GM08714 (cell line): Measurements from ENCODE around the gene NECAB3.
"Not testable (repeated sequence)": the region's sequence is repeated elsewhere in the genome, so short reads cannot be mapped to it uniquely, and the experiment has no call there.

ENCODE experiments used
- H3K4me3 ChIP-seq: fragments of 200-500 bp; sonication (Bioruptor generic); 2 replicates; pipeline ENCODE4 v1.5.1; 2014; ENCODE audit warnings: mild to moderate bottlenecking, low read length, inconsistent platforms
- ZNF274 ChIP-seq: IDR thresholded peaks from 2 replicates; pipeline ENCODE4 v1.6.1; 2012; ENCODE audit warnings: mild to moderate bottlenecking, low read depth, low read length

The NECAB3 gene

GRCh38 chr20:33647603-33648395 is 26.4 kb downstream of the NECAB3 start:
- no peak overlapping the region for H3K4me3 ChIP-seq
- TF ChIP-seq ZNF274 = no peak

GRCh38 chr20:33646959-33647602 is 27.1 kb downstream of the NECAB3 start:
- not testable (repeated sequence) for H3K4me3 ChIP-seq

GRCh38 chr20:33646191-33646590 is 28.0 kb downstream of the NECAB3 start:
- no peak for TF ChIP-seq ZNF274
- no peak overlapping the region for H3K4me3 ChIP-seq

DNA sequence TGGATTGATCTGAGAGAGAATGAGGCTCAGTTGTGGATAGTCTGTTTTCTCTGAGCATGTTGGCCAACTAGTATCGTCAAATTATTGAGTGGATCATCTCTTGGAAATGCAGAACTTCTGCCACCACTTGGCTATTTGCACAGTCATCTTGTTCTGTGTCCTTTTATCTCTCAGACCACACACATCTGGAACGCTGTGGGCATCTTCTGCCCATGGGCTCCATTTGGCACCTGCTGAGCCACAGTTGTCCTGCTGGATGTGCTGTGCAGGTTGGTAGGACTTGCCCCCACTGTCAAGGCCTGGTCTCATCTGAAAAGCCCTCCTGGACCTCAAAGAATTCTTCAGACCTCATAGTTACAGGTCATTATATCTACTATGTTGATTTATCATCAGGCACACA is 28.8 kb downstream of the NECAB3 start:
- H3K4me3 ChIP-seq = no peak overlapping the region

GRCh38 chr20:33645072-33645358 is 29.2 kb downstream of the NECAB3 start:
- no peak overlapping the region for H3K4me3 ChIP-seq
- no peak for TF ChIP-seq ZNF274

More for the DNA sequence above, 28.8 kb downstream of the NECAB3 start:
- TF ChIP-seq ZNF274 = no peak

- no peak for TF ChIP-seq ZNF274
These were observed 29.7 kb downstream of the NECAB3 start for GRCh38 chr20:33644313-33645071.

DNA sequence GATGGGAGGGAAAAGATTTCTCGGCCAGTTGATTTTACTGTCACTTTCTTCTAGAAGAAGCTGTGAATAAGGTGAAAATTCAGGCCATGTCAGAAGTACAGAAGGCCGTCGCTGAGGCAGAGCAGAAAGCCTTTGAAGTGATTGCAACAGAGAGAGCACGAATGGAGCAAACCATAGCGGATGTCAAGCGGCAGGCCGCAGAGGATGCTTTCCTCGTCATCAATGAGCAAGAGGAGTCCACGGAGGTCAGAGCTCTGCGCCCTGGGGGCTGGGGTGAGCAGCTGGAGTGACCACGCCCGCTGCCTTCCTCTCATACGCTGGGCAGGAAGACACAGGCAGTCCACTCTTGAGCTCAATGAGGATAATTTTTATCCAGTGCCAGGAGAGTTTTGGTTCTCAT is 33.9 kb downstream of the NECAB3 start:
- H3K4me3 ChIP-seq = no peak overlapping the region
- no peak for TF ChIP-seq ZNF274

More at GRCh38 chr20:33644313-33645071, 29.7 kb downstream of the NECAB3 start:
- H3K4me3 ChIP-seq = no peak overlapping the region

DNA sequence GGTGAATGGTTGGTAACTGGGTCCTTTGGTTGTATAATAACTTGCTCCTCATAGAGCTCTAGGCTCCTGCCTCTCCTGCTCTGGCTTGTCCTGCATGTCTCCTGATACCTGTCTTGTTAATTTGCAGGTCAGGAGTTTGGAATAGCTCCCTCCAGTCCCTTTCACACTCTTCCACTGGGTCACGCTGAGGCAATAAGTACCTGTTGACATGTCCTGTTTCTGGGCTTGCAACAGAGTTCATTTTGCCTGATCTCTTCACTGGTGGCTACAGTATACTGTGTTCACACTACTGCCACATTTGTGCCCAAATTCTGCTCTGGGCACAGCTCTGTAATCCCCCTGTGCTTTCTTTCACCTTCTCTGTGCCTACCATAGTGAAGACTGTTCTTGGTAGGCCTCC is 37.5 kb downstream of the NECAB3 start:
- no peak for TF ChIP-seq ZNF274
- H3K4me3 ChIP-seq = no peak overlapping the region

DNA sequence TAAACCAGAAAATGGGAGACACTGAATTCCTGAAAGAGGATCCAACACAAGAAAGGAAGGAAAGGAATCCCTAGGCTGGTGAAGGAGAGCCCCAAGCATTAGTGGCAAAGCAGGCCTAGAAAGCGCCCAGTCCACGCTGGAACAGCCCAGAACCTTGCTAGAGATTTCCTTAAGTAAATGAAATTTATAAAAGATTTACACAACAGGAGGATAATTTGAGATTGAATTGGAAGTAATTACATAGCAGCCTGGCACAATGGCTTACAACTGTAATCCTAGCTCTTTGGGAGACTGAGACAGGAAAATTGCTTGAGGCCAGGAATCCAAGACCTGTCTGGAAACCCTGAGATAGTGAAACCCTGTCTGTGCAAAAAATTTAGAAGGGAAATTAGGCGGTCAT is 38.9 kb downstream of the NECAB3 start:
- no peak for TF ChIP-seq ZNF274
- no peak overlapping the region for H3K4me3 ChIP-seq

- not testable (repeated sequence) for H3K4me3 ChIP-seq
These were observed 42.3 kb downstream of the NECAB3 start for GRCh38 chr20:33631910-33632309.

GRCh38 chr20:33630507-33630906 is 43.7 kb downstream of the NECAB3 start:
- H3K4me3 ChIP-seq = no peak overlapping the region
- TF ChIP-seq ZNF274 = no peak

DNA sequence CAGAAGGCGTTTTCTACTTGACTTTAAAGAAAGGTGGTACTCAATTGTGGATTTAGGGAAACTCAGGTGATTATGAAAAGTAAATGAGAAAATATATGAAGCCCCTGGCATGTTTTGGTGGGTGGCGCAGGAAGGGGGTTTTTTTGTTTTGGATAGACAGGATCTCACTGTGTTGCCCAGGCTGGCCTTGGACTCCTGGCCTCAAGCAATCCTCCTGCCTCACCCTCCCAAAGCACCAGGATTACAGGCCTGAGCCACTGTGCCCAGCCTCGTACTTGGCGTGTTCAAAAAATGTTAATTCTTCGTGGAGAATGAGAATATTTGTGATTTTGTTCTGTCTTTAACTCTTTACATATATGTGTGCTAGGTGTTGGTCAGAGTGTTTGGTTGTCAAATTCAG is 44.2 kb downstream of the NECAB3 start:
- no peak overlapping the region for H3K4me3 ChIP-seq
- TF ChIP-seq ZNF274 = no peak

DNA sequence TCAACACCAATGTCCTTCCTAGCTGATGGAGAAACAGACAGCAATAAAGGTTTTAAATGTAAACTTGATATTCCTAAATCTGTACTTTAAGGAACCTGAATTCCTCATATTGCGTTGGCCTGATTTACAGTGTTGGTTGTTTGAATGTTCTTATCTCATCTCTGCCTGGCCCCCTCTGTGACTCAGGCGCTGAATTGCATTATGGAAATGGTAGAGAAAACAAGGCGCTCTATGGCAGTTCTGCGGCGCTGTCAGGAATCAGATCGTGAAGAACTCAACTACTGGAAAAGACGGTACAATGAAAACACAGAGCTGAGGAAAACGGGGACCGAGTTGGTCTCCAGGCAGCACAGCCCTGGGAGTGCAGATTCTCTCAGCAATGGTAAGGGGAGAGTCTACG is 44.7 kb downstream of the NECAB3 start:
- H3K4me3 ChIP-seq = no peak overlapping the region
- no peak for TF ChIP-seq ZNF274

- TF ChIP-seq ZNF274 = no peak
- no peak overlapping the region for H3K4me3 ChIP-seq
These were observed 46.5 kb downstream of the NECAB3 start for GRCh38 chr20:33627577-33628216.

- H3K4me3 ChIP-seq = no peak overlapping the region
- no peak for TF ChIP-seq ZNF274
These were observed 48.0 kb downstream of the NECAB3 start for GRCh38 chr20:33626190-33626589.
